Smooth muscle cell (in vitro differentiated cells): Measurements from ENCODE around the gene FOXK1. TPM values are rescaled to one million over a fixed set of nuclear protein-coding genes. Genes with fewer than 3 reads are reported as not detected.

Experiments used
- DNase-seq: peaks from one replicate; lab custom pipeline; 2025; ENCODE audit not compliant: unreplicated experiment; lab: John Stamatoyannopoulos, UW
- H2AFZ ChIP-seq: fragments of 200-600 bp; sonication (generic); 2 replicates; pipeline ENCODE4 v1.6.0; 2016; ENCODE audit warnings: antibody characterized with exemption, low read depth, mild to moderate bottlenecking
- H3F3A ChIP-seq: fragments of 200-600 bp; sonication (generic); 2 replicates; pipeline ENCODE4 v1.6.0; 2017; ENCODE audit warnings: antibody characterized with exemption, low read depth
- H3K27ac ChIP-seq: fragments of 200-600 bp; sonication (generic); 2 replicates; pipeline ENCODE4 v1.5.1; 2016; ENCODE audit warnings: low read depth, mild to moderate bottlenecking
- H3K27me3 ChIP-seq: fragments of 200-600 bp; sonication (generic); 2 replicates; pipeline ENCODE4 v1.6.1; 2016; ENCODE audit warnings: low read depth, mild to moderate bottlenecking
- H3K36me3 ChIP-seq: fragments of 200-600 bp; sonication (generic); 2 replicates; pipeline ENCODE4 v1.5.1; 2016; ENCODE audit warnings: low read depth
- H3K4me1 ChIP-seq: fragments of 200-600 bp; sonication (generic); 2 replicates; pipeline ENCODE4 v1.5.1; 2016; ENCODE audit warnings: low read depth
- H3K4me2 ChIP-seq: fragments of 200-600 bp; sonication (generic); 2 replicates; pipeline ENCODE4 v1.6.0; 2016; ENCODE audit warnings: mild to moderate bottlenecking
- H3K4me3 ChIP-seq: fragments of 200-600 bp; sonication (generic); 2 replicates; pipeline ENCODE4 v1.5.1; 2016; ENCODE audit warnings: mild to moderate bottlenecking
- H3K79me2 ChIP-seq: fragments of 200-600 bp; sonication (generic); 2 replicates; pipeline ENCODE4 v1.6.0; 2016; ENCODE audit warnings: low read depth, mild to moderate bottlenecking
- H3K9ac ChIP-seq: fragments of 200-600 bp; sonication (generic); 2 replicates; pipeline ENCODE4 v1.6.0; 2016; ENCODE audit warnings: low read depth
- H3K9me3 ChIP-seq: fragments of 200-600 bp; sonication (generic); replicated peaks from 2 replicates; pipeline ENCODE4 v1.5.1; 2016; ENCODE audit warnings: low read depth
- H4K20me1 ChIP-seq: fragments of 200-600 bp; sonication (generic); 2 replicates; pipeline ENCODE4 v1.6.0; 2016; ENCODE audit warnings: low read depth
- WGBS: methylation state at CpG from one replicate; pipeline ENCODE4 v1.1.7; 2016; ENCODE audit warnings: low lambda C conversion rate; 5-methylcytosine and 5-hydroxymethylcytosine counted together
- polyA plus RNA-seq: library from polyadenylated mRNA; unstranded; fragments of >200 nt; fragmentation: Nextera tagmentation; extraction: Ambion mirVana; gene quantifications from 2 replicates; pipeline ENCODE4 v1.2.1, GENCODE V29; 2016
- total RNA-seq: library from RNA; depleted of rRNA; stranded (reverse); fragments of >200 nt; gene quantifications from 2 replicates; pipeline ENCODE4 v1.2.3, GENCODE V29; 2014
- TF ChIP-seq, protein P1 (sequence below): fragments of 200-600 bp; sonication (generic); IDR thresholded peaks from 2 replicates; pipeline ENCODE4 v1.5.1; 2017; ENCODE audit warnings: borderline replicate concordance, mild to moderate bottlenecking, antibody characterized with exemption; ENCODE audit not compliant: insufficient read depth, poor library complexity, severe bottlenecking

FOXK1 gene
- total and polyA plus RNA-seq, 2 experiments from 2014 or later, result 6.0 to 11.6 TPM

- peaks cover 24% of the 10 kb centered on the region for H3K4me1 ChIP-seq
- peaks cover 99% of the 10 kb centered on the region for H3K79me2 ChIP-seq
- H3K4me3 ChIP-seq, result no peak overlapping the region
- H2AFZ ChIP-seq, result peak overlapping the region; percentile 37
- no peaks in the 10 kb centered on the region for H3K27me3 ChIP-seq
- no peaks in the 10 kb centered on the region for H3F3A ChIP-seq
- TF ChIP-seq, protein P1, sequence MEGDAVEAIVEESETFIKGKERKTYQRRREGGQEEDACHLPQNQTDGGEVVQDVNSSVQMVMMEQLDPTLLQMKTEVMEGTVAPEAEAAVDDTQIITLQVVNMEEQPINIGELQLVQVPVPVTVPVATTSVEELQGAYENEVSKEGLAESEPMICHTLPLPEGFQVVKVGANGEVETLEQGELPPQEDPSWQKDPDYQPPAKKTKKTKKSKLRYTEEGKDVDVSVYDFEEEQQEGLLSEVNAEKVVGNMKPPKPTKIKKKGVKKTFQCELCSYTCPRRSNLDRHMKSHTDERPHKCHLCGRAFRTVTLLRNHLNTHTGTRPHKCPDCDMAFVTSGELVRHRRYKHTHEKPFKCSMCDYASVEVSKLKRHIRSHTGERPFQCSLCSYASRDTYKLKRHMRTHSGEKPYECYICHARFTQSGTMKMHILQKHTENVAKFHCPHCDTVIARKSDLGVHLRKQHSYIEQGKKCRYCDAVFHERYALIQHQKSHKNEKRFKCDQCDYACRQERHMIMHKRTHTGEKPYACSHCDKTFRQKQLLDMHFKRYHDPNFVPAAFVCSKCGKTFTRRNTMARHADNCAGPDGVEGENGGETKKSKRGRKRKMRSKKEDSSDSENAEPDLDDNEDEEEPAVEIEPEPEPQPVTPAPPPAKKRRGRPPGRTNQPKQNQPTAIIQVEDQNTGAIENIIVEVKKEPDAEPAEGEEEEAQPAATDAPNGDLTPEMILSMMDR, result no peak
- no peak for DNase-seq
- peak overlapping the region; percentile 49 for H3K9ac ChIP-seq
- peaks cover 90% of the 10 kb centered on the region for H4K20me1 ChIP-seq
- no peaks in the 10 kb centered on the region for H3K36me3 ChIP-seq
- H3K4me2 ChIP-seq, result peak overlapping the region; percentile 77
- peak overlapping the region; percentile 78 for H3K27ac ChIP-seq
- no peaks in the 10 kb centered on the region for H3K9me3 ChIP-seq
- 19% methylated on average over 21 of the region's 21 CpGs for WGBS
Observed at GRCh38 chr7:4706384-4707216, 24.5 kb downstream of the FOXK1 start.

DNA sequence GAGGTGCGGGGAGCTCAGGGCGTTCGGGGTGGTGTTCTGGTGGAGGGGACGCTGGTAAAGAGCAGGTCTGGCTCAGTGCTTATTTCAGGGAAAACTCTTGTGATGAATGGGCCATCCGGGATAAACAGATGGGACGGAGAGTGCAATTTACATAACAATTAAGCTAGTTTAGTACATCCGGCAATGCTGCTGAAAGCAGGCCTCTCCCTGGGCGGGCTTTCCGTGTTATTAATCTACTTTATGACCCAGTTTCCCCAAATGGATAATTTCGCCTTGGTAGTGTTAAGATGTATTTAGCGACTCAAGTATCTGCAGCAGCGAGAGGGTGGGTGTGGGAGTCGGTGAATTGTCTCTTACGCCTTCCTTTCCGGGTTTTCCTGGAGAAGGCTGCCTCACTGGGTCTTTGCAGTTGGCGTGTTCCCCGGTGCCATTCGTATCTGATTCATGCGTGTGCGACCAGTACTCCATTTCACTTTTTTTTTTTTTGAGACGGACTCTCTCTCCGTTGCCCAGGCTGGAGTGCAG lies 25.2 kb downstream of the FOXK1 start:
- peaks cover 91% of the 10 kb centered on the region for H4K20me1 ChIP-seq

DNA sequence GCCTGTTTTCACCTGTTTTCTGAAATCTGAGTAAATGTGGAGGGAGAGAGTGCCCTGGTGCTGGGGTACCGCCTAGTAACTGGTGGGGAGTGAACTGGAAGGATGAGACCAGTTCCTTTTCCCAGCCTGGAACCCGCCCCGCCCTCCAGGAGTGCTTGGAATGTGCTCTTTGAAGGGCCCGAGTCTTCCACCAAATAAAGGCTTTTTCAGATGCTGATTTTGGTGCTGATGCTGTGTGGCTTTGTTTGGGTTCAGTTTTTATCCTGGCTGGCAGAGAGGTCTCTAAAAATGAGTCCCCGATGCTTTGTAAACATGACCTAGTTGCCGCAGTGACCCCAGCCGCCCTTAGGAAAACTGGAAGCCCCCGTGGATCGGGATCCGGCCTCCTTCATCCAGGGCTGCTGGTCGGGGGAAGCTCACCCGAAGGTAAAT lies 25.9 kb downstream of the FOXK1 start:
- peaks cover 91% of the 10 kb centered on the region for H4K20me1 ChIP-seq
- H3F3A ChIP-seq, result no peaks in the 10 kb centered on the region
- H3K27me3 ChIP-seq, result no peaks in the 10 kb centered on the region
- no peaks in the 10 kb centered on the region for H3K9me3 ChIP-seq
- no peak overlapping the region for H3K4me3 ChIP-seq
- 65% methylated on average over 12 of the region's 12 CpGs for WGBS
- no peak overlapping the region for H2AFZ ChIP-seq
- no peak overlapping the region for H3K9ac ChIP-seq
- H3K4me2 ChIP-seq, result peak overlapping the region; percentile 77
- H3K27ac ChIP-seq, result peak overlapping the region; percentile 78
- no peak for DNase-seq
- H3K4me1 ChIP-seq, result peaks cover 24% of the 10 kb centered on the region
- TF ChIP-seq, protein P1, result no peak
- H3K79me2 ChIP-seq, result peaks cover 98% of the 10 kb centered on the region
- no peaks in the 10 kb centered on the region for H3K36me3 ChIP-seq

More for the DNA sequence above, 25.2 kb downstream of the FOXK1 start:
- H3K27ac ChIP-seq, result peak overlapping the region; percentile 78
- WGBS, result 14% methylated on average over 21 of the region's 22 CpGs
- TF ChIP-seq, protein P1, result no peak
- peaks cover 24% of the 10 kb centered on the region for H3K4me1 ChIP-seq
- no peak for DNase-seq
- H3K4me3 ChIP-seq, result no peak overlapping the region
- peak overlapping the region; percentile 37 for H2AFZ ChIP-seq
- no peaks in the 10 kb centered on the region for H3K36me3 ChIP-seq
- H3K9me3 ChIP-seq, result no peaks in the 10 kb centered on the region
- peak overlapping the region; percentile 49 for H3K9ac ChIP-seq
- H3K79me2 ChIP-seq, result peaks cover 99% of the 10 kb centered on the region
- no peaks in the 10 kb centered on the region for H3F3A ChIP-seq
- peak overlapping the region; percentile 77 for H3K4me2 ChIP-seq
- no peaks in the 10 kb centered on the region for H3K27me3 ChIP-seq
